Transverse colon (tissue), 4 donors: ENCODE results near the gene C1QL2. TPM values are rescaled to one million over a fixed set of nuclear protein-coding genes. Genes with fewer than 3 reads are reported as not detected.

Experiments used
- DNase-seq: peaks from one replicate; pipeline ENCODE4 v3.0.0-alpha.2; 2019
- H3K27ac ChIP-seq, 4 donors: fragments of 200-600 bp; sonication (generic); 2 replicates each; pipeline ENCODE4 v1.5.1; 2016 to 2018; ENCODE audit warnings: inconsistent platforms in 4 of 4
- H3K27me3 ChIP-seq: fragments of 200-600 bp; sonication (generic); 2 replicates; pipeline ENCODE4 v1.5.1; 2017; ENCODE audit warnings: inconsistent platforms
- H3K36me3 ChIP-seq, 4 donors: fragments of 200-600 bp; sonication (generic); 2 replicates each; pipeline ENCODE4 v1.5.1; 2017 to 2019; ENCODE audit warnings: inconsistent platforms in 4 of 4
- H3K4me1 ChIP-seq, 4 donors: fragments of 200-600 bp; sonication (generic); 2 replicates each; pipeline ENCODE4 v1.5.1; 2017 to 2020; ENCODE audit warnings: inconsistent platforms in 4 of 4
- H3K4me3 ChIP-seq, 4 donors: fragments of 200-600 bp; sonication (generic); 1 replicate in 1 of 4; 2 replicates in 3 of 4; pipeline versions ENCODE4 v1.5.1 to v1.6.1; 2017 to 2019; ENCODE audit warnings: inconsistent platforms in 4 of 4
- H3K9me3 ChIP-seq, 2 donors: fragments of 200-600 bp; sonication (generic); 2 replicates each; pipeline ENCODE4 v1.5.1; 2017 to 2019; ENCODE audit warnings: inconsistent platforms in 2 of 2
- EP300 ChIP-seq: sonication (generic); formaldehyde crosslinking; IDR thresholded peaks from one replicate; pipeline ENCODE4 v1.6.1; 2017; ENCODE audit warnings: antibody characterized with exemption, low read depth
- POLR2A ChIP-seq: fragments of 450-650 bp; IDR thresholded peaks from one replicate; pipeline ENCODE4 v1.6.1; 2016; ENCODE audit warnings: antibody characterized with exemption, mild to moderate bottlenecking, moderate library complexity
- POLR2AphosphoS5 ChIP-seq, 3 donors: sonication (generic); formaldehyde crosslinking; IDR thresholded peaks; one replicate each; pipeline ENCODE4 v1.6.1; 2016; ENCODE audit warnings: antibody characterized with exemption in 3 of 3
- WGBS, 2 donors: methylation state at CpG; one replicate each; pipeline ENCODE4 v1.1.5; 2018; ENCODE audit warnings: low coverage in 1 of 2; 5-methylcytosine and 5-hydroxymethylcytosine counted together
- in situ Hi-C, 4 donors: fragments of 200-750 bp; cut with MboI; loops; one replicate each; pipeline versions ENCODE4 v1.15.0 to v1.15.1; 2017; ENCODE audit warnings: low sequenced_read_pairs in 3 of 4, low pct_ligation_motif_present in 1 of 4, low pct_unique_long_range_greater_than_20kb in 1 of 4
- intact Hi-C: fragments of 100-400 bp; cut with DNase I; formaldehyde crosslinking; loops from one replicate; pipeline ENCODE4 v1.15.1; 2023; ENCODE audit warnings: low total_unique reads
- total RNA-seq, 4 donors: library from RNA; depleted of rRNA; stranded (reverse); fragments of >200 nt; gene quantifications; one replicate each; pipeline ENCODE4 v1.1.0, GENCODE V29; 2016
- TF ChIP-seq, protein P1 (sequence below), 5 experiments: fragments of 200-600 bp in 3 of 5; fragments of 450-650 bp in 2 of 5; sonication (generic) in 3 of 5; IDR thresholded peaks; 1 replicate in 2 of 5; 2 replicates in 3 of 5; pipeline ENCODE4 v1.5.1; 2016 to 2017; ENCODE audit warnings: antibody characterized with exemption in 5 of 5, inconsistent platforms in 3 of 5, mild to moderate bottlenecking in 2 of 5, moderate library complexity in 1 of 5

C1QL2 gene
- total RNA-seq, 4 donors from 2014 or later = not detected

DNA sequence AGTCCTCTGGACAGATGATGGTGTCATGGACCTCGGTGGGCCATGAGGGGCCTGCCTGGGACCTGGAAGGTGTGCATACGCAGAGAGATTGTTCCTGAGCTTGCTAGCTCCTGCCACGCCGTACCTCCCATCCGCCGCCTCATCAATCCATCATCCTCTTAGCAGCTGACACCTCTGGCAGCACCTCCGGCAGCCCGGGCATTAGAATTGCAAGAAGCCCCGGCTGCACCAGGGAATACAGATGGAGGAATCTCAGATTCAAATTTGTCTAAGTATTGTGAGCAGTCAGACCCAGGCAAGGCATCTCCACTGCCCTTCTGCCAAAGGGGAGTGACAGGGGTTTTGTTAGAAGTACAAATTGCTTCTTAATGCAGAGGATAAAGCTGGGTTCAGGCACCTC lies 4.5 kb downstream of the C1QL2 start:
- TF ChIP-seq POLR2AphosphoS5 (IDR thresholded peaks at IDR 0.05) (no peak), POLR2A (no peak), EP300 (no peak)
- TF ChIP-seq, protein P1, sequence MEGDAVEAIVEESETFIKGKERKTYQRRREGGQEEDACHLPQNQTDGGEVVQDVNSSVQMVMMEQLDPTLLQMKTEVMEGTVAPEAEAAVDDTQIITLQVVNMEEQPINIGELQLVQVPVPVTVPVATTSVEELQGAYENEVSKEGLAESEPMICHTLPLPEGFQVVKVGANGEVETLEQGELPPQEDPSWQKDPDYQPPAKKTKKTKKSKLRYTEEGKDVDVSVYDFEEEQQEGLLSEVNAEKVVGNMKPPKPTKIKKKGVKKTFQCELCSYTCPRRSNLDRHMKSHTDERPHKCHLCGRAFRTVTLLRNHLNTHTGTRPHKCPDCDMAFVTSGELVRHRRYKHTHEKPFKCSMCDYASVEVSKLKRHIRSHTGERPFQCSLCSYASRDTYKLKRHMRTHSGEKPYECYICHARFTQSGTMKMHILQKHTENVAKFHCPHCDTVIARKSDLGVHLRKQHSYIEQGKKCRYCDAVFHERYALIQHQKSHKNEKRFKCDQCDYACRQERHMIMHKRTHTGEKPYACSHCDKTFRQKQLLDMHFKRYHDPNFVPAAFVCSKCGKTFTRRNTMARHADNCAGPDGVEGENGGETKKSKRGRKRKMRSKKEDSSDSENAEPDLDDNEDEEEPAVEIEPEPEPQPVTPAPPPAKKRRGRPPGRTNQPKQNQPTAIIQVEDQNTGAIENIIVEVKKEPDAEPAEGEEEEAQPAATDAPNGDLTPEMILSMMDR (IDR thresholded peaks at IDR 0.05) = no peak
- DNase-seq = no peak
- Histone ChIP-seq H3K4me1 (peaks cover 0 to 4% (median 0%) of the 10 kb centered on the region in 4 donors), H3K27ac (no peak overlapping the region), H3K4me3 (no peak overlapping the region), H3K27me3 (peaks cover 88% of the 10 kb centered on the region), H3K9me3 (no peaks in the 10 kb centered on the region), H3K36me3 (no peaks in the 10 kb centered on the region)
- intact Hi-C loops (no loop called here), in situ Hi-C loops (no loop called here)
- 61% methylated on average over 9 of the region's 9 CpGs; no CpG with 5 or more reads in 1 of the 2 donors for WGBS, 2 donors

DNA sequence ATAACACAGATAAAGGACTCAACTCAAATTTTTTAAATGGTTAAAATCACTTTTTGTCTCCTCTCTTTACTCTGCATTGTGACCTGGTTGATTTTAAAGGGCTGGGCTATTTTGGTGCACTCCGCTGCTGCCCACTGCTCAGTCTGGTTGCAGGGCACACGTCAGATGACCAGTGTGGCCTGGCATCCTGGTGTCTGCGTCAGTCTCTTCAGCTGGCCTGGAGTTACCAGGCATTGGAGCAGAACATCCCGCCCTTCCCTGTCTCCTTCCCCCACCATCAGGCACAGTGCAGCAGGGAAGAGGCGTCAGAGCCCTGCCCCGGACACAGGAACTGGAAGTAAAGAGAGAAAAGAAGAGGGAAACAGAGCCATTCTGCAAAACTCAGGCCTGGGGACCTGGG lies 8.9 kb downstream of the C1QL2 start:
- peaks cover 43% of the 10 kb centered on the region for H3K27me3 ChIP-seq
- no peak for DNase-seq
- no peaks in the 10 kb centered on the region for H3K9me3 ChIP-seq
- no peaks in the 10 kb centered on the region for H3K4me1 ChIP-seq
- no peak for TF ChIP-seq POLR2AphosphoS5 (IDR thresholded peaks at IDR 0.05)
- H3K4me3 ChIP-seq = no peak overlapping the region
- intact Hi-C loops (no loop called here), in situ Hi-C loops (no loop called here)
- H3K36me3 ChIP-seq = no peaks in the 10 kb centered on the region
- 64 to 68% methylated on average over 6 of the region's 6 CpGs for WGBS, 2 donors
- no peak overlapping the region for H3K27ac ChIP-seq

DNA sequence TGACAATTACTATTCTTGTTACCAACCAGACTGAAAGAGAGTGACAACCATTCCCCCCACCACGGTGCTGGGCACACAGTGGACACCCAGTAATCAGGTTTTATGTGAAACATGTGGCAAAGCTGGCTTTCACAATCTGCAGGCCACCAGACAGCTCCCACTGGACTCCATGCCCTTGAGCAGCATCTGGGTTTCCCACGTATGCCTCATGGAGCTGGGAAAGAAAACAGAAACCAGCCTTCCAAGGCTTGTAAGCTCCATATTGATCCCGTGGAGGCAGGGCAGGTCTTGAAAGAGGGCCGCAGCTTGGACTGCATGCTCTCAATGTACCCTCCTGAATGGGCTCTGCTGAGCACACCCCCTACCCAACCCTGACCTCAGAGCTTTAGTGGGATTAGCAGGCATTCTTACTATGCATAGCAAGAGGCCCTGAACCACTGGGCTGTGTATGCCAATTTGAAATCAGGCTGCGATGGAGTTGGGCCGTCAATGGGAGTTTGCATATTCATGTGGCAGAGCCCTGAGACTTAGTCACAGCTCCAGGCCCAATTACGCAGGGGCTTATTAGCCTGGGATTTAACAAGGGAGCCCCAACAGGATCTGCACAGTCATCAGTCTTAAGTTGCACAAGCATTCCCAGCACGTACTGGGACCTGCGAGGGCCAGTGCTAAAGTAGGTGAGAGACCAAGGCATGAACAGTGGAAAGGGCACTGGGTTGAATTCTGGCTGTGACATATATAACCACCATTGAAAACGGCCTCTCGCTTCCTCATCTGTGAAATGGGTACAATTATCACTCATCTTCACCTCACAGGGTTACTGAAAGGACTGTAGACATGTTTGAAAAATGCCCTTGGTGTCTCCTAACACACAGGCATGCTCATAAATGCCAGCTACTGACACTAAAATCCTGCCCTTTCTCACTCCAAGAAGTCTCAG lies 10.5 kb downstream of the C1QL2 start:
- Histone ChIP-seq H3K27me3 (peaks cover 29% of the 10 kb centered on the region), H3K4me1 (no peaks in the 10 kb centered on the region), H3K36me3 (no peaks in the 10 kb centered on the region), H3K27ac (no peak overlapping the region), H3K4me3 (no peak overlapping the region), H3K9me3 (no peaks in the 10 kb centered on the region)
- 62% methylated on average over 11 of the region's 11 CpGs; no CpG with 5 or more reads in 1 of the 2 donors for WGBS, 2 donors
- in situ Hi-C loops (no loop called here), intact Hi-C loops (no loop called here)
- DNase-seq = no peak
- TF ChIP-seq POLR2AphosphoS5 (IDR thresholded peaks at IDR 0.05) (no peak), POLR2A (no peak), EP300 (no peak)
- TF ChIP-seq, protein P1 (IDR thresholded peaks at IDR 0.05) = no peak

DNA sequence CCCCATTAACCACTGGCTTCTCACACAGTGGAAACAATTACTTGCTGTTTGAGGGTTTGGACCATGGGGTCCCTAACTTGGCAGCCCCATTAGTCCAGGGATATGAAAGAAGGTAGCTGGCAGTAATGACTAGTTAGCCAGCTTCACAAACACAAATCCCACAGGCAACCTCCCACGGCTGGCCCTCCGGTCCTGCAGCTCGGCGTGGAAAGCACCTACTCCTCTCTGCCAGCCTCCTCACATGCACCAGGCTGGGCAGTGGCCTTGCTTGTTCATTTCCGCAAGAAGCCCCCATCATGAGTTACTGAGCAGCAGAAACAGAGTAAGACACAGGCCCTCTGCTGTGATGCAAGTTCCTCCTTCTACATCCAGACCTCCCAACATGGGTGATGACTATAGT lies 13.7 kb downstream of the C1QL2 start:
- H3K9me3 ChIP-seq = no peaks in the 10 kb centered on the region
- no peak for DNase-seq
- H3K36me3 ChIP-seq = no peaks in the 10 kb centered on the region
- H3K4me3 ChIP-seq = no peak overlapping the region
- TF ChIP-seq EP300 (no peak), POLR2AphosphoS5 (IDR thresholded peaks at IDR 0.05) (no peak), POLR2A (no peak)
- TF ChIP-seq, protein P1 (IDR thresholded peaks at IDR 0.05) = no peak
- in situ Hi-C loops = no loop called here
- no peak overlapping the region for H3K27ac ChIP-seq
- intact Hi-C loops = no loop called here
- peaks cover 4% of the 10 kb centered on the region for H3K27me3 ChIP-seq
- no peaks in the 10 kb centered on the region for H3K4me1 ChIP-seq
- 79 to 91% methylated on average over 5 of the region's 5 CpGs for WGBS, 2 donors
